Raji (cell line): ENCODE measurements around the gene AATK.

Source experiments
- POLR2A ChIP-seq: IDR thresholded peaks from 2 replicates; pipeline ENCODE4 v1.6.1; 2011; ENCODE audit warnings: low read depth, low read length, control low read depth; ENCODE audit not compliant: insufficient read depth

The AATK gene, protein sequence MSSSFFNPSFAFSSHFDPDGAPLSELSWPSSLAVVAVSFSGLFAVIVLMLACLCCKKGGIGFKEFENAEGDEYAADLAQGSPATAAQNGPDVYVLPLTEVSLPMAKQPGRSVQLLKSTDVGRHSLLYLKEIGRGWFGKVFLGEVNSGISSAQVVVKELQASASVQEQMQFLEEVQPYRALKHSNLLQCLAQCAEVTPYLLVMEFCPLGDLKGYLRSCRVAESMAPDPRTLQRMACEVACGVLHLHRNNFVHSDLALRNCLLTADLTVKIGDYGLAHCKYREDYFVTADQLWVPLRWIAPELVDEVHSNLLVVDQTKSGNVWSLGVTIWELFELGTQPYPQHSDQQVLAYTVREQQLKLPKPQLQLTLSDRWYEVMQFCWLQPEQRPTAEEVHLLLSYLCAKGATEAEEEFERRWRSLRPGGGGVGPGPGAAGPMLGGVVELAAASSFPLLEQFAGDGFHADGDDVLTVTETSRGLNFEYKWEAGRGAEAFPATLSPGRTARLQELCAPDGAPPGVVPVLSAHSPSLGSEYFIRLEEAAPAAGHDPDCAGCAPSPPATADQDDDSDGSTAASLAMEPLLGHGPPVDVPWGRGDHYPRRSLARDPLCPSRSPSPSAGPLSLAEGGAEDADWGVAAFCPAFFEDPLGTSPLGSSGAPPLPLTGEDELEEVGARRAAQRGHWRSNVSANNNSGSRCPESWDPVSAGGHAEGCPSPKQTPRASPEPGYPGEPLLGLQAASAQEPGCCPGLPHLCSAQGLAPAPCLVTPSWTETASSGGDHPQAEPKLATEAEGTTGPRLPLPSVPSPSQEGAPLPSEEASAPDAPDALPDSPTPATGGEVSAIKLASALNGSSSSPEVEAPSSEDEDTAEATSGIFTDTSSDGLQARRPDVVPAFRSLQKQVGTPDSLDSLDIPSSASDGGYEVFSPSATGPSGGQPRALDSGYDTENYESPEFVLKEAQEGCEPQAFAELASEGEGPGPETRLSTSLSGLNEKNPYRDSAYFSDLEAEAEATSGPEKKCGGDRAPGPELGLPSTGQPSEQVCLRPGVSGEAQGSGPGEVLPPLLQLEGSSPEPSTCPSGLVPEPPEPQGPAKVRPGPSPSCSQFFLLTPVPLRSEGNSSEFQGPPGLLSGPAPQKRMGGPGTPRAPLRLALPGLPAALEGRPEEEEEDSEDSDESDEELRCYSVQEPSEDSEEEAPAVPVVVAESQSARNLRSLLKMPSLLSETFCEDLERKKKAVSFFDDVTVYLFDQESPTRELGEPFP (N-terminal part only)

GRCh38 chr17:81166033-81166492, at the start of gene AATK:
AATK (minus strand) TSS chr17:81166221; CDS start chr17:81165992, 229 bp downstream.
- TF ChIP-seq POLR2A = no peak

DNA sequence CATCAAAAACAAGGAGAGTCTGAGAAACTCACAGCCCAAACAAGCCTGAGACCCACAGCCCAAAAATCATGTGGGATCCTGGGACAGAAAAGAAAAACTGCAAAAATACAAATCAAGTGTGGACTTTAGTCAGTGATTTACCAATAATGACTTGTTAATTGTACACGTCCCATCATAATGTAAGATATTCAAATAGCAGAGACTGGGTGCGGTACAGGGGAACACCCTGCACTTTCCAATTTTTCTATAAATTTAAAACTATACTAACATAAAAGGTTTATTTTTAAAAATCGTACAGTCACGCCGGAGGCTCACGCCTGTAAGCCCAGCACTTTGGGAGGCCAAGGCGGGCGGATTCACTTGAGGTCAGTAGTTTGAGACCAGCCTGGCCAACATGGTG, 48.0 kb upstream of the AATK start:
- no peak for TF ChIP-seq POLR2A

- TF ChIP-seq POLR2A = no peak
Measured at GRCh38 chr17:81212365-81212764, 46.3 kb upstream of the AATK start.

DNA sequence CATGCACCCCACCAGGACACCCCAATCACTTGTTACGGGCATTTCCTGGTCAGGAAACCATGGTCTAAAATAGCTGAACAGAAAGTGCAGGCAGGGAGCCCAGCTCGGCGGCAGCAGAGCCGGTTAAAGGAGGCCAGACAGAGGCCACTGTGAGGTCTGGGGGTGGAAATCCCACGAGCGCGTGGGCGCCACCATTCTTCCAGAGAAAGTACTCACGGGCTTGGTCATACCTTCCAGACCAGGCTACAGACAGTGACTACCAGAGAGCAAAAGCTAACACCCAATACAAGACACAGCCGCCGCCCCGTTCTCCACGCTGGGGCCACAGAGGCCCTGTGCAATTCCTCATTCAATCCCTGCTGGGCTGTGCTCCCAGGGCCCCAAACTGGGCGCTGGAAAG, 44.8 kb upstream of the AATK start:
- no peak for TF ChIP-seq POLR2A

DNA sequence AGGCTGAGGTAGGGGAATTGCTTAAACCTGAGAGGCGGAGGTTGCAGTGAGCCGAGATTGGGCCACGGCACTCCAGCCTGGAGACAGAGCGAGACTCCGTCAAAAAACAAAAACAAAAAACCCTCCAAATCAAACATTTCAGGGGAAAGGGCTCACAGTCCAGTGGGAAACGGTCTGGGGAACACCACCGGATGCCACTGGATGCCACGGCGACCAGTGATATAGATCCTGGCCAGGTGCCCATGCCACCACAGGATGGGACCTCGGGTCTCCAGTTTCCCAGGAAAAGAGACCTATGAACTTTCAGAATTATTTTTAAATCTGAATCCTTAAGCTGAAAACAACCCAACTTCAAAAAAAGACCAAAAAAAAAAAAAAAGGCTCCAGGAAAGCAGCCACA, 44.4 kb upstream of the AATK start:
- no peak for TF ChIP-seq POLR2A

DNA sequence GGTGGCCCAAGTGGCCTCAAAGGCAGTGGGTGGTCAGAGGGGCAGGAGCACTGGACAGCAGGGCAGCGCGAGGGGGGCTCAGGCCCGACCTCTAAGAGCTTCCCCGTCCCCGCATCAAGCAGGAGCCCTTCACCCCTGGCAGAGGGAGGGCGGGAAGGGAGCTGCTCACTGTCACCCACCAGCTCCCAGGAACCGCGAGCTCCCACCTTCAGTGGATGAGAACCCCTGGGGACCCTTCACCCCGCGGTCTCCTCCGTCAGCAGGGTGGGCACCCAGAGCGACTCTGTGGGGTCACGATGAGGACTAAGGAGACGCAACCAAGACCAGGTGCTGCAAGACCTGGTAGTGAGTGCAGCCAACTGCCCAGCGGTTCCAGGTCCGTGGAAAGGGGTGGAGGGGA, 43.1 kb upstream of the AATK start:
- no peak for TF ChIP-seq POLR2A

DNA sequence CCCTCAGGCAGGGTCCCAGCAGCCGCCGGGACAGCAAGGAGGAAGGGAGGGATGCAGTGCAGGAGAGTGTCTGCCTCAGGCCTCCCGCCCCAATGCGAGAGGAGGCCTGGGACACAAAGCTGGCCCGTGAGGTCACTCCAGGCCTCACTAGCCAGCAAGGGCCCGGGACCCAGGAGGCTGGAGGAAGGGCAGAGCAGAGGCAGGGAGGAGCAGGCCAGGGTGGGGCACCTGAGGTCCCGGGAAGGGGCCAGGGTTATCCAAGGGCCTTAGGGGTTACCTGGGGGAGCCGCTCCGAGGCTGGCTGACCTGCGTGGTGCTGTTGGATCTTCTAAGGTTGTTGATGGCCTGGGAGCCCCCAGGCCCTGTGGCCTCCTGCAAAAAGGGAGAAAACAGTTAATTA, 42.6 kb upstream of the AATK start:
- TF ChIP-seq POLR2A = no peak

- TF ChIP-seq POLR2A = no peak
Measured at GRCh38 chr17:81207610-81208581, 41.9 kb upstream of the AATK start.

DNA sequence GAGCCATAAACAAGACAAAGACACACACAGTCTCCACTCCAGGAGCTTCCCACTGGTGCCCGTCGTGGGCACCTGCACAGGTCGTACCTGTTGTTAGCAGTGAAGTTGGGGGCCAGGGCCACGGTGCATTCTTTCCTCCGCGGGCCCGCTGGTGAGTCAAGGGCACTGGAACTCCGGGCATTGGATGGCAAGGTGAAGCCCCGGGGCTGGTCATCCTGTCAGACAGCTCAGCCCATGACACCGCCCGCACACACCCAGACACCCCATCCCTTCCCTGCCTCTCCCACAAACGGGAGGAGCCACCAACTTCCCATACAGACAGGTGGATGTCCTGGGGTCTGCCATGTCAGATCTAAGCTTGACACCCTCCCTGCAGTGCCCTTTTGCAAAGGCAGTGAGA, 40.6 kb upstream of the AATK start:
- TF ChIP-seq POLR2A = no peak

GRCh38 chr17:81206166-81206565, 40.1 kb upstream of the AATK start:
- TF ChIP-seq POLR2A = no peak

DNA sequence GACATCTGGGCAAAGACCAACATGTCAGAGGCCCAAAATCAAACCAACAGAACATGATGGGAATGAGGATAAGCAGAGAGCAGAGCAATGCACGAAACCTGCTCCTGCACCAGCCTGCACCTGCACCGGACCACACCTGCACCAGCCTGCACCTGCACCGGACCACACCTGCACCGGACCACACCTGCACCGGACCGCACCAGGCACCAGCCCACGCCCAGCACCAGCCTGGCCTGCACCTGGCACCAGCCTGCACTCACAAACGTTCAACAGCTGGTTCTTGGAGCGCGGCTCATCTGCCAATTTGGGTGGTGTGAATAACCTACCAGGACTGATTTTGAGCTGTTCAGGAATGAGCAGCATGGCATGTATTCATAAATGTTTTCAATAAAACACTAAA, 38.6 kb upstream of the AATK start:
- no peak for TF ChIP-seq POLR2A

DNA sequence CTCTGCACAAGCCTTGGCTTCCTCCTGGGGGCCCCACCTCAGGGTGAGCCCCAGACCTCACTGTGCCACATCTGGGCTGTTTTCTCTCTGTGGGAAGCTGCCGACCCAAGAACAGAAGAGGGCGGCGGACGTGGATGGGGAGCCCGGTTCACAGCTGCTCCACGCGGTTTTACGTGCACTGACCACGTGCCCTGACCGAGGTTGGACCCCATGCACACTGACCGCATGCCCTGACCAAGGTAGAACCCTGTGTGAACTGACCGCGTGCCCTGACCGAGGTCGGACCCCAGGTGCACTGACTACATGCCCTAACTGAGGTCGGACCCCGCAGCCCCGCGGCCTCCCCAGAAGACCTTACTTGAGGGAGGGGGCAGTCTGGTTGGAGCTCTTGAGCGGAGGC, 37.1 kb upstream of the AATK start:
- no peak for TF ChIP-seq POLR2A

- no peak for TF ChIP-seq POLR2A
Measured at GRCh38 chr17:81202318-81202717, 36.3 kb upstream of the AATK start.
